NOMO-1 (cell line): Measurements from ENCODE around the gene TNFSF10.
"Not testable (repeated sequence)": the region's sequence is repeated elsewhere in the genome, so short reads cannot be mapped to it uniquely, and the experiment has no call there.

Experiments used
- DNase-seq, 2 experiments: peaks; one replicate each; lab custom pipeline; 2025; ENCODE audit not compliant: unreplicated experiment in 2 of 2; lab: John Stamatoyannopoulos, UW

TNFSF10 gene

DNA sequence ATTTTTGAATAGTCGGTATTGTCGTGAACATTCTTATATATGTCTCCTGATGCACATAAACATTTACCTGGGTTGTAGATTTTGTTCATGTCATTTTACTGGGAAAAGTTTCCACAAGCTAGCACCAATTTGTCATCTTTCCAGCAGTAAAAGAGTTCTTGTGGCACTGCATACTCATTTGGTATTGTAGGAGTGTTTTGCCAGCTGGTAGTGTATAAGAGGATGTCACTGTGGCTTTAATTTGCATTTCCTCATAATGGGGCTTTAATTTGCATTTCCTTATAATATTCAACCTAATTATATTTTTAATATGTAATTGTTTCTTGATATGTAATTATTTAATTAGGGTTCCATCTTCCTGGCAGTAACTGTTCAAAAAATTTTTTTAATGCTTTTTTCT, 21.2 kb upstream of the TNFSF10 start:
- no peak for DNase-seq

DNA sequence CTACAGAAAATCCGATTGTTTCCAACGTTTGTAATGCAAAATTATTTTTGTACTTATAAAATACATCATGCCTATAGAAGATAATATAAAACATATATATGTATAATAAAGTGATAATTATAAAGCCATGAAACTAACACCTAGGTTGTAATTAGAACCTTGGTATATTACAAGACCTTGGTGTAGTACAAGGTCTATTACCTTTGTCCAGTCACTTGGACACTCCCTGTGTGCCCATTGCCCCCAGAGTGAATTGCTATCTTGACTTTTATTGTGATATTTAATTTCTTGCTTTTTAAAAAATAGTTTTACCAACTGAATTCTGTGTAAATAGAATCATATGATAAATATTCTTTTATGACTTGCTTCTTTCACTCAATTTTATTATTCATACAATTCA, 20.7 kb upstream of the TNFSF10 start:
- DNase-seq, result no peak

DNA sequence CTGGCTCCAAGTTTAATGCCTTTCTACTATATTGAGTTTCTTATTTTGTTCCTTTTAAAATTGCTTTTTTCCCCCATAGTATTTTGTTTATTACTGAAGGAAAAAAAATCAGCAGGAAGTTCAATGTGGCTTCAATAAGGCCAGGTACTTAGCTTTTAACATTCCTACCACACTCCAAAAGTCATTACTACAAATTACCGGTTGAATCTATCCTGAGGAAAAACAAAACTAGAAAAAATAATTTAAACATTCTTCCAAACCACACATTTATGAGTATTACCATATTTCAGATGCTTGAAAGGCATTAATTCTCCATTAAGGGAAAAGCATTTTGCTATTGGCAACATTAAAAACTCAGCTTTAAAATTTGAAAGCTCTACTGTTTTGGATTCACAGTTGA, 20.2 kb upstream of the TNFSF10 start:
- no peak for DNase-seq

DNA sequence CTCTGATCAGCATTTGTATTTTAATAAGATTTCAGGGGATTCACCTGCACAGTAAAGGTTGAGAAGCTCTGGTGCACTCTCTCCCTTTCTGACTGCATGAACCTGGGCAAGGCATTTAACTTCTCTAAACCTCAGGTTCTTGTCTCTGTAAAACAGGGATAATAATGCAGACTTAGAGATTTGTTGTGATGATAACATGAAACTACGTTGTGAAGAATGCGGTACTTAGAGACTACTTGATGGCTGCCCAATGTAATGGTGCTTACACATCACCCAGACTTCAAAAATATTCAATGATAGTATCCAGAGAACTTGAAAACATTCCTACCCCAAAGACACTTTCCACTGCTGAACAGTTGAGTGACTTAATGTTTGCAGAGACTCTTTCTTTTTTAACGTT, 19.8 kb upstream of the TNFSF10 start:
- DNase-seq, result no peak

DNA sequence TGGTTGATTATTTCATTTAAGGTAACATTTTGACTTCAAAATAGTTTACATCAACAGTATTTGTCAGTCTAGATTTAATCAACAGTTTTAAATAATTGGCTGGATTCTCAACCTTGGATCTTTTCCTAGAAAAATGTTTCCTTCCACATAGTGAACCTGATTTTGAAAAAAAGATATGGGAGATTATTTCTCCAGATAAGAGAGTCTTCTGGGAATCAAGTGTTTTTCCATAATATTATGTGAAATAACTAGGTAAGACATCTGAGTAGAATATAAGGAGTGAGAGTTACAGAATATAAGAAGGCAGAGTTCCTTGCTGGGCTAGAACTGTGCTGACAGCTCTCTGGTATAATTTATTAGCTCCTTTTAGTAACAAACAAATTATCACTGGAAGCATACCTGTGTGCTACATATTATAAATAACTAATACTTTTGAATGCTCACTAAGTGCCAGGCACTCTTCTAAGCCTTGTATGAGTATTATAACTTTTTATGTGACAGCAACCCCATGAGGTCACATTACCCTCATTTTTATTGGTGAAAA, 18.8 kb upstream of the TNFSF10 start:
- no peak for DNase-seq

DNA sequence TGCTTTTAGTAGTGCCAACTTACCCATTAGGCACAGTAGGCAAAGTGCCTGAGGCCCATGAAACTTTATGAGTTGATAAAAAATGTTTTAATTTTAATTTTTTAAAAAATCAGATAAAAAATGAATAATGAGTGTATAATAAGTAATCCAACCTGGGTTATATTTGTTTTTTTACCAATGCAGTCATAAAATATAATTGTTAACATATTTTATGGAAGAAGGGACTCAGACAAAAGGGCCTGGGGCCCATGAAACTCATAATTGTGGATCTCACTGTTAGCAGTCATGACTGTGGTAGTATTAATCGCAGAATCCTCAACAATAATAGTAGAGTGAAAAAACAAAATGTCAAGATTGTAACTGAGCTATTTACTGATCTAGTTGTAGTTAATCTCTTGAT, 16.8 kb upstream of the TNFSF10 start:
- DNase-seq, result no peak

DNA sequence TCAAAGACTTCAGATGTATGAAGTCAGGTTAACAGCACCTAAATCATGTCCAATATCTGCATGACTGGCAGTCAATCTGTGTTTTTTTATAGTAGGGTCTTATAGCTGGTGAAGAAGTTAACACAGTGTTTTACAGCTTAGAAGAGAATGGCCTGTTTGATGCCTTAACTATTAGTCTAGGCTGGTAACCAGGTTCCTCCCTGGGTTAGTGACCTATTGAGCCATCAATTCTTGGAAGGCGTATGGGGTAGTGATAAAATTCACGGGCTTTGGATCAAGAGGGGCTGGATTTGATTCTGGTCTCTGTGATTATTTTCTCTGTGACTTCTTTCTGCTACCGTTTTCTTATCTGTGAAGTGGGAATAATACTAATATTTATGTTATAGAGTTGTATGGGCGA, 16.0 kb upstream of the TNFSF10 start:
- DNase-seq, result no peak

DNA sequence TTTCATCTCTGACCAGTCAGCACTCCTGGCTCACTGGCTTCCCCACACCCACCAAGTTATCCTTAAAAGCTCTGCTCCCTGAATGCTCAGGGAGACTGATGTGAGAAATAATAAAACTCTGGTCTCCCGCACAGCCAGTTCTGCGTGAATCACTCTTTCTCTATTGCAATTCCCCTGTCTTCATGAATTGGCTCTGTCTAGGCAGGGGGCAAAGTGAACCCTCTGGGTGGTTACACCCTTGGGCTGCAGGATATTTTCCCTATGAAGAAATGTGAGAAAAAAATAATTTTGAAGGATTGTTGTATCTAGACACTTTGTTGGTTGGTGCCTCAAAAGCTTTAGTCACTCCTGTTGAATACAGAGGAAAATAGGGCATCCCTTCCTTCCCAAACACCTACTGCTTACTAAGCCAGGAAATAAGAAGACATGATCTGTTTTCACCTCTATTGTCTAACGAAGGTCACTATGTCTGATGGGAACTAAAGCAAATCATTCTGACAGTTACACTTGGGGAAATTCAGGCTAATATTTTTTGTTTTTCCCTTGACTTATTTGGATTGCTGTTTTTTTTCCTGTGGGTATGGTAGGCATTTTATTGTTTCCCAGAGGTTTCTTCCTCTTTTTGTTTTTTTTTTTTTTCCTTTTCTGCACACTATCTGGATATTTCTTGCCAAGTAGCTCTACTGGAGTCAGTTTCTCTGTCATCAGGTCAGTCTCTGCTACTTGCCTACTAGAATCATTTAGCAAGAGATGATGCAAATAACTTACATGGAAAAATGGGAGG, 15.3 kb upstream of the TNFSF10 start:
- DNase-seq, result no peak

DNA sequence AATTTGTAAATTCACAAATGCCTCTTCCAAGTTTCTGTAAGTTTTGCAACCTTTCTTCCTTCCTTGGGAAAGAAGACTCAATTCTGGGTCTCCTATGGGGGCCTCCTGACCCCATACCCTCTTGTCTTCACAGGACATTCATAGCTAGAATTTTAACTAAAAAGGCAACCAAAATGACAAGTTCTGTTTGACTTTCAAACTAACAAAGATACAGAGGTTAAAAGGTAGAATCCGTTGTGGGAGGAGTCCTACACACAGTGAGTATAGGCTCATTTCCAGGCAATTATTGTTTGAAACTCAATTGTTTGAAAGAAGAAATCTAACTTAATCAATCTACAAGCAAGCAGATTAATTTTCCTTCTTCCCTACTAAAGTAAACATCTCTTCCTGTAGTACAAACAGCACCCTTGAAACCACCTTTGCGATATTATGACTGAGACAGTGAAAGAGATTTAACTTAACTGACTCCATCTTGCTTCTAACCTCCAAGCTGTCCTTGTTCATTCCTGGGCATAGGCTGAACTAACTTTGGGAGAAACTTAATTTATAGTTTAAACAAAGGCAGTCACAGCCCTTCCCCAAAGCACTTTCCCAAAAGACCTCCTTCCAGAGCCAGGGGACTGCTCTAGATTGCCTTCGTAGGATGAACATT, 14.4 kb upstream of the TNFSF10 start:
- no peak for DNase-seq

DNA sequence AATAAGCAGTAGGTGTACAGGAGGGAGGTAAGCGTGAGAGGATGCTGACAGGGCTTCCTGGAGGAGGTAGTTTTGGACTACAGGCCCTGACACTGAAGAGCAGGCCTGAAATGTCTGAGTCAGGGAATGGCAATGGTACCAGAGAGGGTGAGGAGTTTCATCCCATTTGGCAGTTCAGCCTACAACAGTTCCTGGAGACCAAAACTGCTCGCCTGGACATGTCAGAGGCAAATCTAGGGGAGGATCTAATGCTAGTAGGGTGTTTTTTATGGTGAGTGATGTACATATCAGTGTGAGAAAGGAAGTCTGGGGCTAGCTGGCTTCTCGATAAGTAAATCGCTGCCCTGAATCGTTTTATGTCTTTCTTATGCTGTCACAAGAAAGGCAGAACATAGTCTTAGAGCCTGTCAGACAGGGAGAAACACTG, 13.8 kb upstream of the TNFSF10 start:
- DNase-seq, result no peak

DNA sequence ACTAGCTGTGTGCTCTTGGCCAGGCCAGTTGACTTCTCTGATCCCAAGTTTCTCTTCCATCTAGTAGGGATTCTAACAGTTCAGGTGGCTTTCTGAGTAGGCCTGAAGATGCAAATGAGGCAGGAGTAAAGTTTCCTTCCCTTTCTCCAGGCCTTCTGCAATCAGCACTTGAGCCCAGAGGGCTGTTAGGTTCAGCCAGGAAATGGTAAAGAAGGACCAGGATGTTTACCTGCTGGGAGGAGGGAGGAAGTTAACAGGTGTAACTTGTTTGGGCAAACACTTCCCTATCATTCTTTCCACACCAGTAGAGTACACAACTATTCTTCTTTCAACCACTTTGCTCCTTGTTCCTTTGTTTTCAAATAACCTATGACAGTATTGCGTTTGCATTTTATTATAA, 13.3 kb upstream of the TNFSF10 start:
- no peak for DNase-seq

DNA sequence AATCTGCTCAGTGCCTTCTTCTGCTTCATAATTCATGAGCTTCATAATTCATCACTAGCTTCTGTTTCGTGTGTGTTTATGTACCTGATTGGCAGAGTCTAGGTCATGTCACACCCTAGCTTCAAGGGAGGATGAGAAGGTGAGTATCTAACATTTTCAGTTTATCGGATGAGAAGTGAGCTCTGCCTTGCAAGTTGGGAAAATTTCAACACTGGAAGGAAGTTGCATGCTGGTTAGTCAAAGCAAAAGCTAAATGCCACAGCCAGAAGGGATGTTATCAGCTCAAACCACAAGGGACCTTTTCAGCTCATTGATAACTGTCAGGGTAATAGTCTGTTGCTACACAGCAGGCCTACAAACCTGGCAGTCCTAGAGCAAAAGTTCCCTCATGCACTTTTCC, 7.3 kb upstream of the TNFSF10 start:
- DNase-seq, result peak; percentile 85 to 97

DNA sequence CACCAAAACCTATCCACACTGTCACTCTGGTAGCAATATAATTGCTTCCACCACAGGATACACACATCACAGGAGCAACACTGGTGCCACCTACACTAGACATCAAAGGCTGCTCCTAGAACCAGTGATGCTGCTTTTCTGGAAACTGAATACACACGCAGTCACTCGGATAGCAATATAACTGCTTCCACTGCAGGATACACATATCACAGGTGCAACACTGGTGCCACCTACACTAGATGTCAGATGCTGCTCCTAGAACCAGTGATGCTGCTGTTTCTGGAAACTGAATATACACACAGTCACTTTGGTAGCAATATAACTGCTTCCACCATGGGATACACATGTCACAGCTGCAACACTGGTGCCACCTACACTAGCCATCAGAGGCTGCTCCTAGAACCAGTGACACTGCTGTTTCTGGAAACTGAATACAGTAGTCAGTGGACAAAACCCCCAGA, 6.9 kb upstream of the TNFSF10 start:
- DNase-seq, result no peak

DNA sequence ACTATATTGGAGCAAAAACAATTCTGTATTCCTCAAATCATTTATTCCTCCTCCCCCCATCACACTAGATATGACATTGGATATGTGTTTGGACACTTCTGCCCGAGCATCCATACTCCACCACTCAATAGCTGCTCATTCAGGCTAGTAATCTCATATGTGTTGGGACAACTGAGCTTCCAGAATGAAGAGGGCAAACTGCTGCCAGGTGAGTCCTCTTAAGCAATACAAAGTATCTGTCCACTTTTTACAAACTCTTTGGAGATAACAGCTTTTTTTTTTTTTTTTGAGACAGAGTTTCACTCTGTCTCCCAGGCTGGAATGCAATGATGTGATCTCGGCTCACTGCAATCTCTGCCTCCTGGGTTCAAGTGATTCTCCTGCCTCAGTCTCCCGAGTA, 5.4 kb upstream of the TNFSF10 start:
- no peak for DNase-seq

DNA sequence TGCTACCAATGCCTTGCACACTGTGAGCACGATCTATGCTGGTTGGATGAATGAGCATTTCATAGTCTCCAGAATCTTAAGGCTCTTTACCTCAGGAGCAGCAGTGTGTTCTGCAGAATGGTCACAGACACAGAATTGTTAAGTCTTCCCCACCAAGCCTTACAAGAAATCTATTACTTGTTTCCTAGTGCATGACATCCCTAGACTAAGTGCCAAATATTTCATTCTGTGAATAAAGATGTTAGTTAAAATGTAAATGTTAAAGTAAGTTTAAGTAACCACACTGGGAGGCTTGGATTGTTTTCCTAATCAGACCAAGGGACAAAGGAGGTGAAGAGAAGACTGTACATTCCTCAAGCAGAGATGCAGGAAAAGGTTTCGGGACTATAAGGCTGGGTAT, 4.1 kb upstream of the TNFSF10 start:
- no peak for DNase-seq

DNA sequence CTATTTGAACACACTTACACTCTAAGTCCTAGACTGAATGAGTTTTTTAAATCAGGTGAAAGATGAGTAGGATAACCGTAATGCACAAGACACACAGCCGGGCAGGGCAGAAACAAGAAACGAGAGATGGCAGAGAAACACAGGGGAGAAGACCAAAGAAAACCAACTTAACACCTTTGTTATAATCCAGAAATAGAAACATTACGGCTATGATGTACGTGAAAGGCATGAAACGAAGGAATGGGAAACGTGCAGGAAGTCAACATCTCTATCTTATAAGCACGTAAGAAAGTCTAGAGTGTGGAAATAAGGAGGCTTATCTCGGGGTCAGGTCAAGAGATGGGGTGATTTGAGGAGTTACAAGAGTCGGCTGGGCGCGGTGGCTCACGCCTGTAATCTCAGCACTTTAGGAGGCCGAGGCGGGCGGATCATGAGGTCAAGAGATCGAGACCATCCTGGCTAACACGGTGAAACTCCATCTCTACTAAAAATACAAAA, 1.9 kb upstream of the TNFSF10 start:
- no peak for DNase-seq

DNA sequence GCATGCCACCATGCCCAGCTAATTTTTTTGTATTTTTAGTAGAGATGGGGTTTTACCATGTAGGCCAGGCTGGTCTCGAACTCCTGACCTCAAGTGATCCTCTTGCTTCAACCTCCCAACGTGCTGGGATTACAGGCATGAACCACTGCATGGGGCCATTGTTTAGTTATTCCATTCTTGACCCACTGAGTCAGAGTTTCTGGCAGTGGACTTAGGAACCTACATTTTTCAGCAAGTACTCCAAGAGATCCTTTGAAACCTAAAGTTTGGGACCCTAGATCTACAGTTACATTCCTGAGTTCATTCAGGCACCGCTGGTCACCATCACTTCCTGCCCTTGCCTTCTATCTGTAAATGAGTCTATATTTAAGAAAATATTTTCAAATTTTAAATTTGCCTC, 1.4 kb upstream of the TNFSF10 start:
- no peak for DNase-seq

DNA sequence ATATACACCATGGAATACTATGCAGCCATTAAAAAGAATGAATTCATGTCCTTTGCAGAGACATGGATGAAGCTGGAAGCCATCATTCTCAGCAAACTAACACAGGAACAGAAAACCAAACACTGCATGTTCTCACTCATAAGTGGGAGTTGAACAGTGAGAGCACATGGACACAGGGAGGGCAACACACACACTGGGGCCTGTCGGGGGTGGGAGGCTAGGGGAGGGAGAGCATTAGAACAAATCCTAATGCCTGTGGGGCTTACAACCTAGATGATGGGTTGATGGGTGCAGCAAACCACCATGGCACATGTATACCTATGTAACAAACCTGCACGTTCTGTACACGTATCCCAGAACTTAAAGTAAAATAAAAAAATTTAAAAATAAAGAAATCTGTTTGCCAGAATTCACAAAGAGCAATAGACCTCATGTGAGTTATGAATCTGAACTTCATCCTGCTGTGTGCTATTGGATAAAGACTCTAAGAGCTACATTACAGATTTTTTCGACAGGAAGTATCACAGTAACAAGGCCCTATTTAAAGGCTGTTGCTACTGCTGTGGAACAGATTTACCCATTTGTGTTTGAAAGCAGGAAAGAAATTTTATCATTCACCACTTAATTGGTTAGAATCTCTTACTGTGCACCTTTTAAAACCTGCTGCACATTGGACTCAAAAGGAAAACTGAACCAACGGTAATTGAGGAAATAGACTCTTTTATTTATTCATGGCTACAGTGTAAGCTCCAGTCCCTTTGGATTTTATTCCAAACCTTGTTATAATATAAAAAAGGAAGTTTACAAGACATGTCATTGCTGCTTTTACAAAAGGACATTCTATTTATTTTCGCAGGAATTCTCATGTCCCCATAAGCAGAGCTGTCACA, 1.1 kb downstream of the TNFSF10 start:
- DNase-seq, result not testable (repeated sequence)

DNA sequence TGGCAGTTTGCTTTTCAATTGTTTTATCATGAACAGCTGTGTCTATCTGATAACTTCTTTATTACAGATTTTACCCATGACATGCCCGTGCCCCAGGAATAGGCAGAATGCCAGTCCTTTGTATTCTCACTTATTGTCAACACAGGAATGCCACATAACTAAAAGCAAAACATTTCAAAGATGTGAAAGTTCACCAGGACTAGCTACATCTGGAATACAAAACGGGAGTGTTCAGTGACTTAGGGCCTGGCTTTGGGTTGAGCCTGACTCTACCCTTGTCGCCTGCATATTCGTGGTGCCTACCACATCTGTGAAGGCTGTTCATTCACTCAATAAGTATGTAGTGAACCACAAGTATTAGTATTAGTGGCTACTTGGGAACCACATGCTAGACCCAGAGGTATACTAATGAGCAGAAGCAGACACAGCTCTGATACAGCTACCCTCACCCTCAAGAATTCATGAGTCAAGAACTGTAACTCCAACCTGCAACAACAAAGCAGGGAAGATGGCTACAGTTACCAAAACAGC, 2.9 kb downstream of the TNFSF10 start:
- no peak for DNase-seq

DNA sequence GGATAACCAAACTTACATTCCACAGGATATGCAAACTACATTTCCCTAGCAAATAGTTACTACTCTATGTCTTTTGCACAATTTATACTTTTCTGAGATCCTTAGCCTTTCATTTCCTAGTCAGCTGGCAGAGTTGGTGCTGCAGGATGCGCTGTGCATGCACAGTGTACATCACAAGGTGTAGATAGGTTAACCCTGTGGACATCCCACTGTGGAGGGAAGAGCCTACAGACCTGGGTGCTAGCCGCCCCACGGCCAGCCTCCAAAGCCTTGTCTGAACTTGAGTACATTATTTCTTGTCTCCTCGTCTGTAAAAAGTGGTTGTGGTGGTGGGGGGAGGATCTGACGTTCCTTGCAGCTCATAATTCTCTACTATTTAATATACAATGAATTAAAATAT, 3.5 kb downstream of the TNFSF10 start:
- no peak for DNase-seq
